Stimulated activated CD4-positive, alpha-beta T cell treated with anti-CD3 and anti-CD28 coated beads, Interleukin-4, amount 100 ng/mL, for 24 hours (primary cell): ENCODE results near the gene BSPRY.
"Not testable (repeated sequence)": the region's sequence is repeated elsewhere in the genome, so short reads cannot be mapped to it uniquely, and the experiment has no call there.

Source experiments
- DNase-seq: peaks from one replicate; pipeline ENCODE4 v3.0.0-alpha.2; 2020

BSPRY gene

GRCh38 chr9:113398796-113399195 lies 49.5 kb downstream of the BSPRY start:
- DNase-seq = no peak

DNA sequence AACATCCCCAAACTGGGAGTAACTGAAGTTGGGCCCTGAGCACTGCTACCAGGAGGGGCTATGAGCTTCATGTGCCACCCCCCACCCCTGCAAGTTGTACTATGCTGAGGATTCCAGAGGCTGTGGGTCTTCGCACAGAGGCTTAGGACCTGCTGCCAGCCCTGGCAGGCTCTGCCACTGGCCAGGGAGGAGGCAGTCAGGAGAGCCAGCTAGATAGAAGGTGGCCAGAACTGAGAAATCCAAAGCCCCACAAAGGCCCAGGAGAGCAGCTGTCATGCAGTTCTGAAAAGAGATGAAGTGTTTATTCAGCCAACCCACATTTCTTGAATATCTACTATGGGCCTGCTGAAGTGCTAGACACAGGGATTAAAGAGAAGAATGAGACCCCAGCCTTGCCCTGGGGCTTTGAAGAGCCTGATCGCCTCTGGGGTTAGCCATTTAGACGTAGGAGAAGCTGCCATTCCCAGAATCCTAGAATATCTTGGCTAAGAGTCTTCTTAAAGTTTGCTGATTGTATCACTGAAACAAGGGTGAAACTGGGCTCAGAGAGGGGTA lies 50.4 kb downstream of the BSPRY start:
- no peak for DNase-seq

GRCh38 chr9:113401027-113401792 lies 51.9 kb downstream of the BSPRY start, which contains the start of gene ALAD:
Gene ALAD (minus strand): TSS chr9:113401284. CDS start chr9:113393559, 7,725 bp downstream.
- DNase-seq = peak; percentile 99

GRCh38 chr9:113403646-113404045 lies 54.3 kb downstream of the BSPRY start:
- no peak for DNase-seq

DNA sequence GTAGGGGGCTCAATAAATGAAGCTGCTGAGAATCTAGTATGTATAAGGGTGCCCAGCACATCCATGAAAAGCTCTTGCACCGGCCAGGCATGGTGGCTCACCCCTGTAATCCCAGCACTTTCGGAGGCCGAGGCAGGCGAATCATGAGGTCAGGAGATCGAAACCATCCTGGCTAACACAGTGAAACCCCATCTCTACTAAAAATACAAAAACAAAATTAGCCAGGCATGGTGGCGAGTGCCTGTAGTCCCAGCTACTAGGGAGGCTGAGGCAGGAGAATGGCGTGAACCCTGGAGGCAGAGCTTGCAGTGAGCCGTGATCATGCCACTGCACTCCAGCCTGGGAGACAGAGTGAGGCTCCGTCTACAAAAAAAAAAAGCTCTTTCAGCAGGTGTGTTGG lies 57.0 kb downstream of the BSPRY start:
- DNase-seq = not testable (repeated sequence)

GRCh38 chr9:113406873-113407511 lies 57.7 kb downstream of the BSPRY start:
- DNase-seq = peak; percentile 58

GRCh38 chr9:113409481-113409880 lies 60.1 kb downstream of the BSPRY start:
- DNase-seq = no peak

- no peak for DNase-seq
Measured at GRCh38 chr9:113409883-113410206, 60.5 kb downstream of the BSPRY start.

- DNase-seq = peak; percentile 96
Measured at GRCh38 chr9:113410207-113410864, 61.0 kb downstream of the BSPRY start, which contains the start of the genes C9orf43 and POLE3. Gene C9orf43 (plus strand): TSS chr9:113410747. CDS start chr9:113413494, 2,747 bp downstream. Gene POLE3 (minus strand): TSS chr9:113410675. CDS start chr9:113410293, 382 bp downstream.

DNA sequence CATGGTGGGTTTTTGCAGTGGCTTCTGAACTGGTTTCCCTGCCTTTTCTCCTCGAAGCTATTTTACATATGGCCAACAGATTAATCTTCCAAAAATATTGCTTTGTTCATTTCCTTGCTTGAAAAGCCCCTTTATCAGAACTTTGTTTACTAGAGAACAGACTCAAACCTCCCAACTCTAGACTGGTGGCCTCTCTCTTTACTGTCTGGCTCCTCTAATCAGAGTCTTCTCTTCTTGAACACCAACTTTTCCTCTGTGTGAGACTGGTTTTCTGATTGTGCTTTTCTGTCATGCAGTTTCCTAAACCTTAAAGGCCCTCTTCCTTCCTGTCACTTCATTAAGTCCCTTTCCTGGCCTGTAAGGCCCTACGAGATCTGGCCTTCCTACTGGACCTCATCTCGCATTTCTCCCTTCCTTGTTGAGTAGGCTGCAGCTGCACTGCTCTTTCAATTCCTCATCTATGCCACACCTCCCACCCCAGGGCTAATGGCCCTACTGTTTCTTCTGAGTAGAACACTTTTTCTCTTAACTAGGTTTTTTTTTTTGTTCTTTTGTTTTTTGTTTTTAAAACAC lies 66.9 kb downstream of the BSPRY start:
- DNase-seq = no peak

DNA sequence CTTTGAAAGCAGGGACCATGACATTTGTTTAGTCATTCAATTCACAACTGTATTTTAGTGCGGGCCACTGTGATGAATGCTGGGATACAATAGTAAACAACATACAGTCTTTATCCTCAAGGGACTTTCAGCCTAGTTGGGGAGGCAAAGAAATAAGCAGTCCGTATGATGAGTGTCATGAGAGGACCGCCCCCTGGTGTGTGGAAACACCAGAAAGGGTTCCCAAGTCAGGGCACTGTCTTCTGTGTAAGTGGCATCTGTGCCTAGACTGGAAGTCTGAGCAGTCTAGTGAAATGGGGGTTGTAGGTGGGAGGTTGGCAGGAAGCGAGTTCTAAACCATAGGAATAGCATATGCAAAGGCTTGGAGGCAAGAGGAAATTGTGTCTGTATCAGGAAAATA lies 68.0 kb downstream of the BSPRY start:
- DNase-seq = no peak
